Esophagus muscularis mucosa (tissue), 4 donors: ENCODE measurements around the gene APOO. TPM values are rescaled to one million over a fixed set of nuclear protein-coding genes. Genes with fewer than 3 reads are reported as not detected.

ENCODE experiments used
- DNase-seq: peaks from one replicate; pipeline ENCODE4 v3.0.0-alpha.2; 2017; ENCODE audit errors: extremely low spot score
- H3K27ac ChIP-seq, 4 donors: fragments of 200-600 bp; sonication (generic); replicated peaks in 1 of 4; 1 replicate in 3 of 4; 2 replicates in 1 of 4; pipeline ENCODE4 v1.5.1; 2016 to 2019; ENCODE audit warnings: mild to moderate bottlenecking in 1 of 4
- H3K27me3 ChIP-seq, 4 donors: fragments of 200-600 bp; sonication (generic); one replicate each; pipeline versions ENCODE4 v1.5.1 to v1.6.0; 2016 to 2019
- H3K36me3 ChIP-seq, 4 donors: fragments of 200-600 bp; sonication (generic); one replicate each; pipeline ENCODE4 v1.5.1; 2016 to 2019
- H3K4me1 ChIP-seq, 4 donors: fragments of 200-600 bp; sonication (generic); one replicate each; pipeline ENCODE4 v1.5.1; 2016 to 2019
- H3K4me3 ChIP-seq, 4 donors: fragments of 200-600 bp; sonication (generic); 1 replicate in 2 of 4; 2 replicates in 2 of 4; pipeline ENCODE4 v1.5.1; 2016 to 2019; ENCODE audit warnings: mild to moderate bottlenecking in 4 of 4, moderate library complexity in 1 of 4
- H3K9me3 ChIP-seq, 4 donors: fragments of 200-600 bp; sonication (generic); 1 replicate in 3 of 4; 2 replicates in 1 of 4; pipeline ENCODE4 v1.5.1; 2016 to 2019
- CTCF ChIP-seq, 3 experiments: fragments of 200-600 bp in 2 of 3; fragments of 450-650 bp in 1 of 3; sonication (generic) in 2 of 3; IDR thresholded peaks; one replicate each; pipeline ENCODE4 v1.5.1; 2017 to 2019; ENCODE audit warnings: antibody characterized with exemption in 3 of 3, mild to moderate bottlenecking in 2 of 3, moderate library complexity in 1 of 3
- EP300 ChIP-seq: sonication (generic); formaldehyde crosslinking; IDR thresholded peaks from one replicate; pipeline ENCODE4 v1.6.1; 2017; ENCODE audit warnings: antibody characterized with exemption
- POLR2A ChIP-seq: fragments of 450-650 bp; IDR thresholded peaks from one replicate; pipeline ENCODE4 v1.6.1; 2017; ENCODE audit warnings: antibody characterized with exemption, moderate library complexity, mild to moderate bottlenecking, low read depth
- POLR2AphosphoS5 ChIP-seq, 2 donors: sonication (generic); formaldehyde crosslinking; IDR thresholded peaks; one replicate each; pipeline ENCODE4 v1.6.1; 2017; ENCODE audit warnings: antibody characterized with exemption in 2 of 2
- WGBS: methylation state at CpG from one replicate; pipeline ENCODE4 v1.1.5; 2018; 5-methylcytosine and 5-hydroxymethylcytosine counted together
- intact Hi-C: fragments of 100-400 bp; cut with DNase I; formaldehyde crosslinking; loops from one replicate; pipeline ENCODE4 v1.15.1; 2023
- total RNA-seq, 4 donors: library from RNA; depleted of rRNA; stranded (reverse); fragments of >200 nt; gene quantifications; one replicate each; pipeline versions ENCODE4 v1.1.0 to v1.2.1, GENCODE V29; 2016

Gene APOO
- total RNA-seq, 4 donors from 2014 or later, result 7.5 to 10.2 (median 9.5) TPM

DNA sequence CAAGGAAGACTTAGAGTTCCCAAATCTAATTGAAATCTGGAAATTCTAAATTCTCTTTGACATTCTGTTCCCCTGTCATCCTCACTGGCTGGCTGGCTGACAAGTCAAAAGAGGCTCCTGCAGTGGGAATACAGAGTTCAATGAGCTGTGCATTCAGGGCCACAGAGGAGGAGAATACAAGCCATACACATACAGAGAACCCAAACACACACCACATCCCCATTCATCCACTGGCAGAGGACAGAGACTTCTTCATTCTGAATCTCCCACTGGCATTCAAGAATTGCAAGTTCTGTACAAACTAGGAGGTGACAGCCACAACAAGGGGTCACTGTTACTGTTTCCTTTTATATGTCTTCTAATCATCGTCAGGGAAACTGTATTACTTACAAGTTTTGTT lies 75.0 kb downstream of the APOO start:
- no peak for DNase-seq
- H3K27ac ChIP-seq, result no peak overlapping the region
- H3K27me3 ChIP-seq, result no peaks in the 10 kb centered on the region
- intact Hi-C loops, result no loop called here
- WGBS, result 92% methylated on average over 1 of the region's 1 CpG
- TF ChIP-seq POLR2AphosphoS5 (IDR thresholded peaks at IDR 0.05) (no peak), EP300 (no peak), POLR2A (no peak), CTCF (IDR thresholded peaks at IDR 0.05) (no peak)
- H3K36me3 ChIP-seq, result no peaks in the 10 kb centered on the region
- no peaks in the 10 kb centered on the region for H3K4me1 ChIP-seq
- no peak overlapping the region for H3K4me3 ChIP-seq
- H3K9me3 ChIP-seq, result no peaks in the 10 kb centered on the region

GRCh38 chrX:23828881-23829280 lies 78.9 kb downstream of the APOO start:
- Histone ChIP-seq H3K9me3 (no peaks in the 10 kb centered on the region), H3K4me3 (no peak overlapping the region), H3K36me3 (no peaks in the 10 kb centered on the region), H3K27ac (no peak overlapping the region), H3K27me3 (no peaks in the 10 kb centered on the region), H3K4me1 (no peaks in the 10 kb centered on the region)
- WGBS, result 77% methylated on average over 5 of the region's 5 CpGs
- no peak for TF ChIP-seq CTCF (IDR thresholded peaks at IDR 0.05)
- TF ChIP-seq EP300, result no peak
- no peak for TF ChIP-seq POLR2A
- TF ChIP-seq POLR2AphosphoS5 (IDR thresholded peaks at IDR 0.05), result no peak
- intact Hi-C loops, result no loop called here
- no peak for DNase-seq

DNA sequence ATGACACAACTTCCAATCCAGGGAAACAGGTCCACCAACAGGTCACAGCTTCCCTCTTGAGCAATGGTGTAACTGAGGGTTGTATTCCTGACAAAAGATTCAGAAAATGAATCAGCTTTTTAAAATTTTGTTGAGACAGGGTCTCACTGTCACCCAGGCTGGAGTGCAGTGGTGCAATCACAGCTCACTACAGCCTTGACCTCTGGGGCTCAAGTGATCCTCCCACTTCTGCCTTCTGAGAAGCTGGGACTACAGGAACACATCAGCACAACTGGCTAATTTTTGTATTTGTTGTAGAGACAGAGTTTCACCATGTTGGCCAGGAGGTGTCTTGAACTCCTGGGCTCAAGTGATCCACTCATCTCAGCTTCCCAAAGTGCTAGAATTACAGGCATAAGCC lies 81.1 kb downstream of the APOO start:
- no peak overlapping the region for H3K27ac ChIP-seq
- H3K27me3 ChIP-seq, result no peaks in the 10 kb centered on the region
- no peak for DNase-seq
- intact Hi-C loops, result no loop called here
- no peak overlapping the region for H3K4me3 ChIP-seq
- H3K9me3 ChIP-seq, result no peaks in the 10 kb centered on the region
- H3K4me1 ChIP-seq, result no peaks in the 10 kb centered on the region
- TF ChIP-seq POLR2AphosphoS5 (IDR thresholded peaks at IDR 0.05) (no peak), EP300 (no peak), POLR2A (no peak), CTCF (IDR thresholded peaks at IDR 0.05) (no peak)
- no peaks in the 10 kb centered on the region for H3K36me3 ChIP-seq

- TF ChIP-seq CTCF (IDR thresholded peaks at IDR 0.05) (no peak), POLR2A (no peak), POLR2AphosphoS5 (IDR thresholded peaks at IDR 0.05) (no peak), EP300 (no peak)
- Histone ChIP-seq H3K4me1 (no peaks in the 10 kb centered on the region), H3K4me3 (no peak overlapping the region), H3K9me3 (no peaks in the 10 kb centered on the region), H3K27ac (no peak overlapping the region), H3K27me3 (no peaks in the 10 kb centered on the region), H3K36me3 (no peaks in the 10 kb centered on the region)
- 75% methylated on average over 3 of the region's 3 CpGs for WGBS
- no peak for DNase-seq
- intact Hi-C loops, result no loop called here
Observed at GRCh38 chrX:23826216-23826615, 81.5 kb downstream of the APOO start.

DNA sequence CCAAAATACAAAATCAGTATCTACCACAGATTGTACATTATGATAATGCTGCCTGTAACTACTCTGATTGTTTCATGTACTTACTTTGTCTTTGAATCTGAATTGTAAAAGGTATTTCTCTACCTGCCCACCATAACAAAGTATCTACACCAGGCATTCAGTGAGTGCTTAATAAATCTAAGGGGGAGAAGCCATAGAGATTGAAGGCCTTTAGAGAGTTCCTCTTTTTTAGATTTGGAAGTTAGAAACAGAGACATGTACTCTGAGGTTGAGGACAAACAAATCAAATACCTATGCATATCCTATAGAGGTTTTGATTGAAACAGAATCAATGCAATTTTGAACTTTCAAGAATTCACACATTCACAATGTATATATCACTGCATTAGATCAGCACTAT lies 82.1 kb downstream of the APOO start:
- intact Hi-C loops, result no loop called here
- Histone ChIP-seq H3K36me3 (no peaks in the 10 kb centered on the region), H3K27me3 (no peaks in the 10 kb centered on the region), H3K4me3 (no peak overlapping the region), H3K4me1 (no peaks in the 10 kb centered on the region), H3K27ac (no peak overlapping the region), H3K9me3 (no peaks in the 10 kb centered on the region)
- no peak for TF ChIP-seq EP300
- TF ChIP-seq POLR2AphosphoS5 (IDR thresholded peaks at IDR 0.05), result no peak
- no peak for TF ChIP-seq POLR2A
- TF ChIP-seq CTCF (IDR thresholded peaks at IDR 0.05), result no peak
- no peak for DNase-seq
